HepG2 (cell line): ENCODE measurements around the gene PKP1. TPM values are rescaled to one million over a fixed set of nuclear protein-coding genes. Genes with fewer than 3 reads are reported as not detected.

Experiments used
- ATAC-seq: fragments of 200-7000 bp; cut with Tn5 transposase; 3 replicates; pipeline ENCODE4 v1.9.1; 2020; ENCODE audit warnings: mild to moderate bottlenecking, moderate library complexity
- BruUV-seq: library from RNA; stranded (reverse); fragments of 400-500 nt; replicated peaks from 2 replicates; lab custom pipeline; 2021; lab: Mats Ljungman, UMichigan
- CTCF ChIA-PET: fragments of 300-600 bp; formaldehyde crosslinking; extraction: SDS; loops from one replicate; lab custom pipeline; 2021; ENCODE audit warnings: low total read pairs, inconsistent platforms, low intra/inter-chr PET ratio; lab: Yijun Ruan, JAX
- POLR2A ChIA-PET: fragments of 350-600 bp; sonication (Branson Sonifier 250); formaldehyde crosslinking; loops from one replicate; lab custom pipeline; 2020; ENCODE audit warnings: antibody characterized with exemption, inconsistent platforms; lab: Yijun Ruan, JAX
- DNase-seq: peaks from one replicate; pipeline ENCODE4 v3.0.0-alpha.2; 2015; ENCODE audit warnings: low spot score
- FAIRE-seq: peaks from 3 replicates; lab custom pipeline; 2011; peaks lifted over from hg19 to GRCh38; lab: Jason Lieb, UNC
- H2AFZ ChIP-seq: one replicate; pipeline ENCODE4 v1.6.1; 2011; ENCODE audit warnings: low read length, inconsistent platforms
- H3K27ac ChIP-seq: fragments of 300-600 bp; 3 replicates; pipeline ENCODE4 v1.8.0; 2011; ENCODE audit warnings: mixed run types, mild to moderate bottlenecking, mixed read lengths, low read length, inconsistent platforms; ENCODE audit not compliant: insufficient read depth; ENCODE audit errors: extremely low read length
- H3K27me3 ChIP-seq, 2 experiments: fragments of 200-600 bp in 1 of 2; 2 replicates in 1 of 2; 3 replicates in 1 of 2; pipeline versions ENCODE4 v1.6.0 to v1.8.0; 2011; ENCODE audit warnings: low read length in 2 of 2, mild to moderate bottlenecking in 2 of 2, moderate library complexity in 2 of 2, inconsistent platforms in 1 of 2; ENCODE audit not compliant: insufficient read depth in 2 of 2, control insufficient read depth in 1 of 2
- H3K36me3 ChIP-seq, 2 experiments: fragments of 200-600 bp in 1 of 2; replicated peaks in 1 of 2; 2 replicates in 1 of 2; 3 replicates in 1 of 2; pipeline versions ENCODE4 v1.5.1 to v1.8.0; 2011; ENCODE audit warnings: low read length in 2 of 2, inconsistent platforms in 1 of 2; ENCODE audit not compliant: insufficient read depth in 2 of 2, control insufficient read depth in 1 of 2
- H3K4me1 ChIP-seq: 2 replicates; pipeline ENCODE4 v1.5.1; 2012; ENCODE audit warnings: low read length, inconsistent platforms; ENCODE audit not compliant: insufficient read depth
- H3K4me2 ChIP-seq: 2 replicates; pipeline ENCODE4 v1.6.0; 2011; ENCODE audit warnings: low read depth, low read length, inconsistent platforms
- H3K4me3 ChIP-seq, 3 experiments: fragments of 200-600 bp in 1 of 3; sonication (generic), shearing (Covaris generic) in 1 of 3; replicated peaks in 1 of 3; 2 replicates each; pipeline ENCODE4 v1.5.1; 2011 to 2016; ENCODE audit warnings: low read length in 3 of 3, inconsistent platforms in 2 of 3, low read depth in 2 of 3, mild to moderate bottlenecking in 2 of 3, control low read depth in 1 of 3, mixed read lengths in 1 of 3; ENCODE audit not compliant: insufficient read depth in 1 of 3
- H3K79me2 ChIP-seq: one replicate; pipeline ENCODE4 v1.6.1; 2011; ENCODE audit warnings: low read length, inconsistent platforms; ENCODE audit not compliant: insufficient read depth
- H3K9ac ChIP-seq: 2 replicates; pipeline ENCODE4 v1.6.0; 2011; ENCODE audit warnings: mild to moderate bottlenecking, low read depth, low read length, inconsistent platforms; ENCODE audit not compliant: insufficient read depth
- H3K9me3 ChIP-seq: 2 replicates; pipeline ENCODE4 v1.5.1; 2012; ENCODE audit warnings: mild to moderate bottlenecking, low read length
- H4K20me1 ChIP-seq: 2 replicates; pipeline ENCODE4 v1.6.0; 2011; ENCODE audit warnings: inconsistent platforms, mild to moderate bottlenecking, low read length, moderate library complexity; ENCODE audit not compliant: insufficient read depth
- DDIT3 ChIP-seq: sonication (generic); formaldehyde crosslinking; IDR thresholded peaks from 2 replicates; pipeline ENCODE4 v1.4.0; 2020; ENCODE audit warnings: mild to moderate bottlenecking, missing genetic modification reagents
- IRF1 ChIP-seq: sonication (generic); formaldehyde crosslinking; IDR thresholded peaks from 2 replicates; pipeline ENCODE4 v1.4.0; 2020; ENCODE audit warnings: low read depth, mild to moderate bottlenecking, missing genetic modification reagents
- KDM2A ChIP-seq: sonication (generic); formaldehyde crosslinking; IDR thresholded peaks from 2 replicates; pipeline ENCODE4 v1.4.0; 2020; ENCODE audit warnings: low read depth, missing genetic modification reagents, borderline replicate concordance
- MXI1 ChIP-seq: IDR thresholded peaks from 3 replicates; pipeline ENCODE4 v1.6.1; 2012; ENCODE audit warnings: low read depth, low read length, inconsistent platforms, borderline replicate concordance
- NFE2L1 ChIP-seq: sonication (generic); formaldehyde crosslinking; IDR thresholded peaks from 2 replicates; pipeline ENCODE4 v1.4.0; 2020; ENCODE audit warnings: missing genetic modification reagents, mild to moderate bottlenecking, borderline replicate concordance
- NR3C1 ChIP-seq: sonication (generic); formaldehyde crosslinking; IDR thresholded peaks from 2 replicates; pipeline ENCODE4 v1.4.0; 2020; ENCODE audit warnings: missing genetic modification reagents
- U2AF1 ChIP-seq: fragments of 200-400 bp; formaldehyde crosslinking; optimal IDR thresholded peaks from 2 replicates; pipeline ENCODE3; 2017; ENCODE audit warnings: mild to moderate bottlenecking, low read depth, low read length
- ZNF432 ChIP-seq: sonication (generic); formaldehyde crosslinking; IDR thresholded peaks from 2 replicates; pipeline ENCODE4 v1.5.0; 2020; ENCODE audit warnings: missing genetic modification reagents, mild to moderate bottlenecking, borderline replicate concordance
- ZNF446 ChIP-seq: sonication (generic); formaldehyde crosslinking; IDR thresholded peaks from 2 replicates; pipeline ENCODE4 v1.5.0; 2020; ENCODE audit warnings: mild to moderate bottlenecking, missing genetic modification reagents
- ZNF496 ChIP-seq: sonication (generic); formaldehyde crosslinking; IDR thresholded peaks from 2 replicates; pipeline ENCODE4 v1.8.1; 2023; ENCODE audit warnings: mild to moderate bottlenecking, moderate library complexity, missing genetic modification reagents; ENCODE audit not compliant: insufficient replicate concordance
- ZNF563 ChIP-seq: sonication (generic); formaldehyde crosslinking; IDR thresholded peaks from 2 replicates; pipeline ENCODE4 v1.8.0; 2022; ENCODE audit warnings: mild to moderate bottlenecking, moderate library complexity, missing genetic modification reagents
- ZNF773 ChIP-seq: sonication (generic); formaldehyde crosslinking; IDR thresholded peaks from 2 replicates; pipeline ENCODE4 v1.4.0; 2020; ENCODE audit warnings: missing genetic modification reagents, borderline replicate concordance
- ZNF883 ChIP-seq: sonication (generic); formaldehyde crosslinking; IDR thresholded peaks from 2 replicates; pipeline ENCODE4 v1.5.1; 2020; ENCODE audit warnings: mild to moderate bottlenecking, missing genetic modification reagents; ENCODE audit errors: not compliant biosample characterization
- WGBS: methylation state at CpG from one replicate; pipeline ENCODE4 v1.1.6; 2017; ENCODE audit warnings: low lambda C conversion rate; 5-methylcytosine and 5-hydroxymethylcytosine counted together
- in situ Hi-C: cut with HindIII; loops from 2 replicates; pipeline ENCODE4 v1.10.0; 2017; ENCODE audit warnings: low pct_unique_long_range_greater_than_20kb; ENCODE audit not compliant: extremely low pct_ligation_motif_present
- intact Hi-C: fragments of 100-400 bp; cut with micrococcal nuclease; formaldehyde crosslinking; loops from one replicate; pipeline ENCODE4 v1.10.0; 2022; ENCODE audit not compliant: unreplicated experiment
- polyA plus RNA-seq, 8 experiments: library from polyadenylated mRNA; depleted of rRNA in 3 of 8; stranded (reverse) in 7 of 8; unstranded in 1 of 8; fragments of >200 nt; fragmentation: Illumina TruSeq in 4 of 8; extraction: Trizol in 4 of 8; gene quantifications; 2 replicates each; pipeline versions ENCODE4 v1.2.1 to v1.2.3, GENCODE V29; 2011 to 2016; ENCODE audit warnings: low read depth in 4 of 8, missing spikeins in 1 of 8, mixed read lengths in 1 of 8; ENCODE audit not compliant: insufficient read depth in 1 of 8
- total RNA-seq, 5 experiments: library from RNA; depleted of rRNA; stranded (reverse); fragments of >200 nt; fragmentation: Illumina TruSeq; extraction: Trizol; gene quantifications; 2 replicates each; pipeline ENCODE4 v1.2.3, GENCODE V29; 2016; ENCODE audit warnings: low read depth in 1 of 5
- TF ChIP-seq, protein P1 (sequence below): sonication (generic); formaldehyde crosslinking; IDR thresholded peaks from 2 replicates; pipeline ENCODE4 v1.4.0; 2020; ENCODE audit warnings: mild to moderate bottlenecking, low read depth, missing genetic modification reagents

The PKP1 gene
- total and polyA plus RNA-seq, 2 of the 13 experiments (the other 11 are each of a cell fraction or from before 2014, with no cell fraction given): not detected

- Histone ChIP-seq H4K20me1 (no peaks in the 10 kb centered on the region), H3K27me3 (peaks cover 7 to 45% of the 10 kb centered on the region in 2 experiments; a peak in 4 of 5 replicates), H3K79me2 (no peaks in the 10 kb centered on the region), H3K4me3 (no peak overlapping the region), H3K36me3 (no peaks in the 10 kb centered on the region), H3K9me3 (no peaks in the 10 kb centered on the region), H3K27ac (no peak overlapping the region), H3K9ac (no peak overlapping the region), H2AFZ (no peak overlapping the region), H3K4me1 (no peaks in the 10 kb centered on the region), H3K4me2 (no peak overlapping the region)
- no peak for TF ChIP-seq ZNF446 (CRISPR knock-in tag)
- TF ChIP-seq ZNF883: no peak
- TF ChIP-seq U2AF1: no peak
- no peak for TF ChIP-seq DDIT3 (CRISPR knock-in tag)
- TF ChIP-seq NR3C1: no peak
- TF ChIP-seq ZNF563 (CRISPR knock-in tag): no peak
- TF ChIP-seq ZNF773 (CRISPR knock-in tag): no peak
- TF ChIP-seq ZNF496 (CRISPR knock-in tag): no peak
- no peak for TF ChIP-seq ZNF432 (CRISPR knock-in tag)
- TF ChIP-seq KDM2A (CRISPR knock-in tag): no peak
- in situ Hi-C loops: no loop called here
- under 1% methylated on average over 3 of the region's 3 CpGs for WGBS
- no peak for FAIRE-seq
- intact Hi-C loops: no loop called here
- ChIA-PET CTCF (no interaction called here), POLR2A (no interaction called here)
- ATAC-seq: no peak
- no TSS peak for BruUV-seq
- no peak for DNase-seq
These were observed 17.6 kb upstream of the PKP1 start for GRCh38 chr1:201265756-201266155.

DNA sequence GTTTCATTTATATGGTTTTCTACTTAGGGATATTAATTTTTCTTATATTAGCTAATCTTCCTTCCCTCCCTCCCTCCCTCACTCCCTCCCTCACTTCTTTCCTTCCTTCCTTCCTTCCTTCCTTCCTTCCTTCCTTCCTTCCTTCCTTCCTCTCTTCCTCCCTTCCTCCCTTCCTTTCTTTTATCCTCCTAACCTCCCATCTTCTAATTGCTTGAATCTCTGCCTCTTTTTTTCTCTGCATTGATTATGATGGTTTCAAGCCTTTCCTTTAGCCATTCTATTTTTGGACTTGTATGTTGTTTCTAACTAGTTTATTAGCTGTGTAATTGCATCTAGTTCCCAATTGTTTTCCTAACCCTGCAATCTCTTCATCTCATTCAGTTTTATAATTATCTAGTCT lies 17.0 kb upstream of the PKP1 start:
- no peaks in the 10 kb centered on the region for H3K36me3 ChIP-seq
- in situ Hi-C loops: no loop called here
- no TSS peak for BruUV-seq
- ATAC-seq: no peak
- TF ChIP-seq MXI1 (no peak), NFE2L1 (CRISPR knock-in tag) (no peak), IRF1 (no peak)
- TF ChIP-seq, protein P1, sequence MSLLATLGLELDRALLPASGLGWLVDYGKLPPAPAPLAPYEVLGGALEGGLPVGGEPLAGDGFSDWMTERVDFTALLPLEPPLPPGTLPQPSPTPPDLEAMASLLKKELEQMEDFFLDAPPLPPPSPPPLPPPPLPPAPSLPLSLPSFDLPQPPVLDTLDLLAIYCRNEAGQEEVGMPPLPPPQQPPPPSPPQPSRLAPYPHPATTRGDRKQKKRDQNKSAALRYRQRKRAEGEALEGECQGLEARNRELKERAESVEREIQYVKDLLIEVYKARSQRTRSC (CRISPR knock-in tag): no peak
- intact Hi-C loops: no loop called here
- ChIA-PET CTCF (no interaction called here), POLR2A (no interaction called here)
- H4K20me1 ChIP-seq: no peaks in the 10 kb centered on the region
- no peaks in the 10 kb centered on the region for H3K79me2 ChIP-seq
- no peak overlapping the region for H3K4me2 ChIP-seq
- H3K9ac ChIP-seq: no peak overlapping the region
- H3K4me3 ChIP-seq: no peak overlapping the region
- peaks cover 7 to 42% of the 10 kb centered on the region in 2 experiments; a peak in 4 of 5 replicates for H3K27me3 ChIP-seq
- FAIRE-seq: no peak
- DNase-seq: no peak
- no peak overlapping the region for H2AFZ ChIP-seq
- H3K9me3 ChIP-seq: no peaks in the 10 kb centered on the region
- no peaks in the 10 kb centered on the region for H3K4me1 ChIP-seq
- no peak overlapping the region for H3K27ac ChIP-seq
